ENCODE measurements around the gene LRRN3.

DNA sequence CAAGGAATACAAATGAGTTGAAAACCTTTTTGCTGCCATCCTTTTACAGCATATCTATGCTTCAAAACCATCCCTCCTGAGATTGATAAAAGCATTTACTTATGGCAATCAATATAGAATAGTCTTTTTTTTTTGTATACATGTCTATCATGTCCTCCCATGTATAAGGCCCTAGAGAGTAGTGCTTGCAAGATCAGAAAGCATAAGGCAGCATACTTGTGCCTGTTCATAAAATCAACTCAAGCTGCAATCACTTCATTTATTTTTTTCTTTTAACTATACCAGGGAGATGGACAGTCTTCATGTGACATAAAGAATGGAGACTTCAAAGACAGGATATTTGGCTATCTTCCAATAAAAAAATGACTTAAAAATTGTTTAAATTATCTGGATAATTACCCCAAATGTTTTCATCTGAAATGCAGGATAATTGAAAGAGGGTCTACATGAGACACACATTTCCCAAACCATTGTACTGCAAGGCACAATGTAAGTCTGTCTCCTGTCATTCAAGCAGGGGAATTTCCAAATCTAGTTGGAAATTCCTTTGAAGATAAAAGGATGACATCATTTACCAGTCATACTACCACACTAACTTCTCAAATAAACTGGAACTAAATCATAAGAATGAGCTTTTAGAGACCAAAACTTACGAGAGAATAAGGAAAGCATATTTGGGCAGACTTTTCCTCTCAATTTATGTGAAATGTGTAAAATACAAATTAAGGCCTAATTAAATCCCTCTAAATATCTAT is 22.5 kb downstream of the LRRN3 start:
- no peak for TF ChIP-seq CTCF (IDR thresholded peaks at IDR 0.05; ENCODE audit: low read length)
- TF ChIP-seq EZH2phosphoT487 (IDR thresholded peaks at IDR 0.05; ENCODE audit: low read length) = no peak
- TF ChIP-seq EZH2 (optimal IDR thresholded peaks at IDR 0.05; ENCODE audit: low read depth, low read length) = no peak
